Measurements from ENCODE around the gene RPL35. TPM values are rescaled to one million over a fixed set of nuclear protein-coding genes. Genes with fewer than 3 reads are reported as not detected.

The RPL35 gene
- total RNA-seq, 4 donors from 2014 or later: 1,125 to 3,077 (median 1,901) TPM

GRCh38 chr9:124884376-124884775, 22.6 kb upstream of the RPL35 start:
- peaks cover 0 to 7% (median 0%) of the 10 kb centered on the region in 4 donors for H3K4me1 ChIP-seq
- no peak overlapping the region for H3K4me3 ChIP-seq
- 77% methylated on average over 4 of the region's 4 CpGs for WGBS
- peaks cover 64 to 99% (median 95%) of the 10 kb centered on the region in 4 donors for H3K36me3 ChIP-seq
- H3K27me3 ChIP-seq: no peaks in the 10 kb centered on the region
- no peak overlapping the region for H3K27ac ChIP-seq (replicated peaks in 1 of 4)
- H3K9me3 ChIP-seq: no peaks in the 10 kb centered on the region
- no peak for DNase-seq (ENCODE audit: extremely low spot score)
- intact Hi-C loops (cut with DNase I): no loop called here
- TF ChIP-seq POLR2AphosphoS5 (IDR thresholded peaks at IDR 0.05): no peak
- no peak for TF ChIP-seq POLR2A (IDR thresholded peaks at IDR 0.05; ENCODE audit: low read depth)
- TF ChIP-seq, protein P1, sequence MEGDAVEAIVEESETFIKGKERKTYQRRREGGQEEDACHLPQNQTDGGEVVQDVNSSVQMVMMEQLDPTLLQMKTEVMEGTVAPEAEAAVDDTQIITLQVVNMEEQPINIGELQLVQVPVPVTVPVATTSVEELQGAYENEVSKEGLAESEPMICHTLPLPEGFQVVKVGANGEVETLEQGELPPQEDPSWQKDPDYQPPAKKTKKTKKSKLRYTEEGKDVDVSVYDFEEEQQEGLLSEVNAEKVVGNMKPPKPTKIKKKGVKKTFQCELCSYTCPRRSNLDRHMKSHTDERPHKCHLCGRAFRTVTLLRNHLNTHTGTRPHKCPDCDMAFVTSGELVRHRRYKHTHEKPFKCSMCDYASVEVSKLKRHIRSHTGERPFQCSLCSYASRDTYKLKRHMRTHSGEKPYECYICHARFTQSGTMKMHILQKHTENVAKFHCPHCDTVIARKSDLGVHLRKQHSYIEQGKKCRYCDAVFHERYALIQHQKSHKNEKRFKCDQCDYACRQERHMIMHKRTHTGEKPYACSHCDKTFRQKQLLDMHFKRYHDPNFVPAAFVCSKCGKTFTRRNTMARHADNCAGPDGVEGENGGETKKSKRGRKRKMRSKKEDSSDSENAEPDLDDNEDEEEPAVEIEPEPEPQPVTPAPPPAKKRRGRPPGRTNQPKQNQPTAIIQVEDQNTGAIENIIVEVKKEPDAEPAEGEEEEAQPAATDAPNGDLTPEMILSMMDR (IDR thresholded peaks at IDR 0.05): no peak
- TF ChIP-seq EP300 (IDR thresholded peaks at IDR 0.05): no peak

- Histone ChIP-seq H3K4me3 (no peak overlapping the region), H3K4me1 (peaks cover 0 to 7% (median 0%) of the 10 kb centered on the region in 4 donors), H3K27me3 (no peaks in the 10 kb centered on the region), H3K36me3 (peaks cover 50 to 99% (median 95%) of the 10 kb centered on the region in 4 donors), H3K9me3 (no peaks in the 10 kb centered on the region), H3K27ac (replicated peaks in 1 of 4) (no peak overlapping the region)
- WGBS: 77% methylated on average over 6 of the region's 13 CpGs
- TF ChIP-seq POLR2AphosphoS5 (IDR thresholded peaks at IDR 0.05) (no peak), EP300 (IDR thresholded peaks at IDR 0.05) (no peak), POLR2A (IDR thresholded peaks at IDR 0.05; ENCODE audit: low read depth) (no peak)
- TF ChIP-seq, protein P1 (IDR thresholded peaks at IDR 0.05): no peak
- no peak for DNase-seq (ENCODE audit: extremely low spot score)
- intact Hi-C loops (cut with DNase I): no loop called here
Observed at GRCh38 chr9:124882231-124882630, 20.5 kb upstream of the RPL35 start.

DNA sequence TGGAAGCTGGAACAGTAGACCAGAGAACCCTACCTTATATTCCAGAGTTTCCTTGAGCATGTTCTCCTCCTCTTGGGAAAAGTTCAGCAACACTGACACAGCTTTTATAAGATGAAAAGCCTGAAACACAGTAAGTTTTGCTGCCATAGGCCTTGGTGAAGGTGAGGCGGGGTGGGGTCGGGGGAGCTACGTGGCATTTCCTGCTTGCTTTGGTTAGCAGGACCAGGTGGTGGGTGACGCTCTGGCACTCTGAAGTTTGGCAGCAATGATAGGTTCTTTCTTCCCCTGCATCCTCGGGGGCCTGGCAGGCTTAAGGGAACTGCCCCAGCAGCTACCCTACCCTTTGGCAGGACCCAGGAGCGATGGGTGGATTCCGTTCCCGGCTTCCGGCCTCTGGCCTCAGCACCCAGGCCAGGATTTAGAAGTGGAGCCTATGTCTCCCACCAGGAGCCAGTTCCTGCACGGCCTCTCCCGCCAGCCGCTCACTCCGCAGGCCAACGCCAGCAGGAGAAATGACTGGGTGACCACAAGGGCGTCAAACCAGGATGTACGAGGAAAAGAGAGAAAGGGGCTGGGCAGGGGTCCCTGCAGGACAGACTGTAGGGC, 19.5 kb upstream of the RPL35 start:
- 93% methylated on average over 12 of the region's 16 CpGs for WGBS

DNA sequence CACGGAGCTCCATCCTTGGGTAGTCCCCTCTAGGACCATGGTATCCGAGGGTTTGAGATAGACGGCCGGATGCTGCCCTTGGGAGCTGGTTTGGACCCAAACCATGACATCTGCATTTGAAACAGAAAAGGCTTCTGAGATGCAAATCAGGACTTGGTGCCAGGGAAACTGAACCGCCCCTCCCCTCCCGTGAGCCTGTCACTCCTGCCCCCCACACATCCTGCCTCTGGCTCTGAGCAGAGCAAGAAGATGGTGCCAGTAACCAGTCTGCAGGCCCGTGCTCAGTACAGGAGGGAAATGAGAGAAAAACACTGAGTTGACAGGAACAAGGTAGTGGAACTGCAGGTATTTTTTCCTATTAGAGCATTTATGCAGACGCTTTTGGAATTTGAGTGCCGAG, 18.7 kb upstream of the RPL35 start:
- intact Hi-C loops (cut with DNase I): no loop called here
- Histone ChIP-seq H3K9me3 (no peaks in the 10 kb centered on the region), H3K4me1 (peaks cover 0 to 7% (median 0%) of the 10 kb centered on the region in 4 donors), H3K27me3 (no peaks in the 10 kb centered on the region), H3K27ac (replicated peaks in 1 of 4) (no peak overlapping the region), H3K36me3 (peaks cover 56 to 99% (median 95%) of the 10 kb centered on the region in 4 donors), H3K4me3 (no peak overlapping the region)
- WGBS: 67% methylated on average over 9 of the region's 9 CpGs
- no peak for DNase-seq (ENCODE audit: extremely low spot score)
- TF ChIP-seq EP300 (IDR thresholded peaks at IDR 0.05): no peak
- TF ChIP-seq POLR2AphosphoS5 (IDR thresholded peaks at IDR 0.05): no peak
- TF ChIP-seq, protein P1 (IDR thresholded peaks at IDR 0.05): no peak
- no peak for TF ChIP-seq POLR2A (IDR thresholded peaks at IDR 0.05; ENCODE audit: low read depth)

More for the DNA sequence above, 19.5 kb upstream of the RPL35 start:
- Histone ChIP-seq H3K27me3 (no peaks in the 10 kb centered on the region), H3K4me1 (peaks cover 0 to 7% (median 0%) of the 10 kb centered on the region in 4 donors), H3K4me3 (no peak overlapping the region), H3K36me3 (peaks cover 50 to 99% (median 95%) of the 10 kb centered on the region in 4 donors), H3K9me3 (no peaks in the 10 kb centered on the region), H3K27ac (replicated peaks in 1 of 4) (no peak overlapping the region)
- TF ChIP-seq POLR2A (IDR thresholded peaks at IDR 0.05; ENCODE audit: low read depth): no peak
- no peak for TF ChIP-seq POLR2AphosphoS5 (IDR thresholded peaks at IDR 0.05)
- intact Hi-C loops (cut with DNase I): no loop called here
- no peak for DNase-seq (ENCODE audit: extremely low spot score)

GRCh38 chr9:124879226-124879625, 17.5 kb upstream of the RPL35 start:
- H3K4me3 ChIP-seq: no peak overlapping the region
- H3K36me3 ChIP-seq: peaks cover 59 to 98% (median 95%) of the 10 kb centered on the region in 4 donors
- H3K27me3 ChIP-seq: no peaks in the 10 kb centered on the region
- WGBS: 56% methylated on average over 10 of the region's 10 CpGs
- peaks cover 0 to 11% (median 1%) of the 10 kb centered on the region in 4 donors for H3K4me1 ChIP-seq
- H3K27ac ChIP-seq (replicated peaks in 1 of 4): no peak overlapping the region
- H3K9me3 ChIP-seq: no peaks in the 10 kb centered on the region
- intact Hi-C loops (cut with DNase I): no loop called here
- TF ChIP-seq, protein P1 (IDR thresholded peaks at IDR 0.05): no peak
- TF ChIP-seq POLR2AphosphoS5 (IDR thresholded peaks at IDR 0.05) (no peak), EP300 (IDR thresholded peaks at IDR 0.05) (no peak), POLR2A (IDR thresholded peaks at IDR 0.05; ENCODE audit: low read depth) (no peak)
- no peak for DNase-seq (ENCODE audit: extremely low spot score)
